HL-60 (cell line): ENCODE data around the gene TTLL13.
A peak's percentile ranks its signal among the peaks of the same experiment; 100 is the strongest.
"Not testable (repeated sequence)": the region's sequence is repeated elsewhere in the genome, so short reads cannot be mapped to it uniquely, and the experiment has no call there.

Experiments used
- DNase-seq, 2 experiments: peaks; one replicate each; pipeline ENCODE4 v3.0.0-alpha.2; 2010 to 2020; ENCODE audit warnings: low read depth in 1 of 2, low spot score in 1 of 2
- H3K27ac ChIP-seq: fragments of 250-450 bp; sonication (Bioruptor Pico); replicated peaks from 2 replicates; pipeline ENCODE4 v1.5.1; 2020; ENCODE audit warnings: mild to moderate bottlenecking, moderate library complexity
- H3K27me3 ChIP-seq: fragments of 250-450 bp; sonication (Bioruptor Pico); 2 replicates; pipeline ENCODE4 v1.5.1; 2021; ENCODE audit warnings: mild to moderate bottlenecking, moderate library complexity; ENCODE audit not compliant: insufficient read depth, poor library complexity, severe bottlenecking
- H3K4me3 ChIP-seq: replicated peaks from 2 replicates; pipeline ENCODE4 v1.5.1; 2011; ENCODE audit warnings: mild to moderate bottlenecking, control low read depth, low read length; ENCODE audit not compliant: insufficient read depth
- GABPA ChIP-seq: IDR thresholded peaks from 2 replicates; pipeline ENCODE4 v1.6.1; 2012; ENCODE audit warnings: low read depth
- POLR2AphosphoS5 ChIP-seq: IDR thresholded peaks from 2 replicates; pipeline ENCODE4 v1.6.1; 2012; ENCODE audit warnings: low read depth
- SPI1 ChIP-seq: IDR thresholded peaks from 2 replicates; pipeline ENCODE4 v1.6.1; 2012; ENCODE audit warnings: low read depth, mild to moderate bottlenecking, borderline replicate concordance
- TF ChIP-seq, protein P1 (sequence below): IDR thresholded peaks from one replicate; pipeline ENCODE4 v1.5.1; 2011; ENCODE audit warnings: low read length, control low read depth, inconsistent platforms; ENCODE audit not compliant: insufficient read depth
- TF ChIP-seq, protein P2 (sequence below): IDR thresholded peaks from 2 replicates; pipeline ENCODE4 v1.6.1; 2012; ENCODE audit warnings: low read depth; ENCODE audit not compliant: insufficient replicate concordance

TTLL13 gene

DNA sequence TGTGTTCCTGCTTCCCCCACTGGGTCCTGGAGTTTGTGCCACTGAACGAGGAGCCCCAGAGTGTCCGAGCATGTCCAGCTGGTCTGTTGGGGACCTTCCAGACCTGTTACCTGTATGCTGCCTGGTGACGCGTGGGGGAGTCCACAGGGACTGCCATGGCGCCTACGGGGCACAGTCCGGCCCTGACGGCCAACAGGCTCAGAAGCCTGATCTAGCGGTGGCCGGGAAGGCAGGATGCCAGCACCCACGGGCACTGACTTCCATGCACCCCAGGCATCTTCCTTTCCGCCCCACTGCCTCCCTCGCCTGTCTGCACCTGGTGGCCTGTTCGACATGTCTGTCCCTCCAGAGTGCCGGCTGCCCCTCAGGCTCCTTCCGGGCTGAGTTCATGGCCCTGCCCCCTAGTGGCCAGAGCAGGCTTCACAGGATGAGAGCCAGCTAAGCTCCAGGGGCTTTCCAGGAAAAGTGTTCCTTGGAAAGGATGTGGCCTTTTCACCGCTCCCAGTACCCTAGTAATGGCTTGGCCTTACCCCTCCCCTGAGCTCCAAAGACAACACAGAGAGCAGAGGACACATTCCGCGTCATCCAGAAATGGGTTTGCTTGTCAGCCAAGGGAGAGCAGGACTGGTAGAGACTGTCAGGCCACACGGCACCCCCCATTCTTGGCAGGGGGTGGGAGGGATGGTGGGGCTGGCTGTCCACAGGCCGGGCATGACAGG, 51.8 kb downstream of the TTLL13 start:
- no peak overlapping the region for H3K4me3 ChIP-seq
- peak; percentile 18 to 63 for DNase-seq
- H3K27me3 ChIP-seq = no peaks in the 10 kb centered on the region
- no peak overlapping the region for H3K27ac ChIP-seq
- no peak for TF ChIP-seq POLR2AphosphoS5
- TF ChIP-seq, protein P1, sequence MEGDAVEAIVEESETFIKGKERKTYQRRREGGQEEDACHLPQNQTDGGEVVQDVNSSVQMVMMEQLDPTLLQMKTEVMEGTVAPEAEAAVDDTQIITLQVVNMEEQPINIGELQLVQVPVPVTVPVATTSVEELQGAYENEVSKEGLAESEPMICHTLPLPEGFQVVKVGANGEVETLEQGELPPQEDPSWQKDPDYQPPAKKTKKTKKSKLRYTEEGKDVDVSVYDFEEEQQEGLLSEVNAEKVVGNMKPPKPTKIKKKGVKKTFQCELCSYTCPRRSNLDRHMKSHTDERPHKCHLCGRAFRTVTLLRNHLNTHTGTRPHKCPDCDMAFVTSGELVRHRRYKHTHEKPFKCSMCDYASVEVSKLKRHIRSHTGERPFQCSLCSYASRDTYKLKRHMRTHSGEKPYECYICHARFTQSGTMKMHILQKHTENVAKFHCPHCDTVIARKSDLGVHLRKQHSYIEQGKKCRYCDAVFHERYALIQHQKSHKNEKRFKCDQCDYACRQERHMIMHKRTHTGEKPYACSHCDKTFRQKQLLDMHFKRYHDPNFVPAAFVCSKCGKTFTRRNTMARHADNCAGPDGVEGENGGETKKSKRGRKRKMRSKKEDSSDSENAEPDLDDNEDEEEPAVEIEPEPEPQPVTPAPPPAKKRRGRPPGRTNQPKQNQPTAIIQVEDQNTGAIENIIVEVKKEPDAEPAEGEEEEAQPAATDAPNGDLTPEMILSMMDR = peak; percentile 72

DNA sequence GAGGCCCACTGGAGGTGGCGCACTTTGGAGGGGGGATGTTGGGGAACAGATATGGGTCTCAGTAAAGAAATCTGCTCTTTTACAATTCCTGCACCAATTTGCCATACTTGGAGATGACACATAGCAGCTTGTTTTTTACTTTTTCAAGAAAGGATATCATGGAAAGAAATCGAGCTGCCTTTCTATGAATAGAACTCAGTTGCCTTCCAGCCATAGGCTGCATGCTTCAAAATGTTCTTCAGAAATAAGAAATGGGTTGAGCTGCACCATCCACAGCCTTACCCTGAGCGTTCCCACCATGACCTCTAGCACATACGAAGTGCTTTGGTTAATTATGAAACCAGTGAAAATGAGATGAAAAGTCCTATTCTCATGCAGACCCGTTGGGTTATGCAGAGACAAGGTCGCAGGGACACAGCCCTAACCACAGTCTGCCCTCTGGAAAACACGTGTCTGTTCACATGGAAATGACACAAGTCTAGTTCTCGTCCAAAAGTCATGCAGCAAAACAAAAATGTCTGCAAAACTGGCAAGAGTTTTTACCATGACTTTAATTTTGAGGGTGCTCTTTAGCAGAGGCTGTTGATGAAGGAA, 52.4 kb downstream of the TTLL13 start:
- no peak for DNase-seq
- TF ChIP-seq SPI1 = no peak
- TF ChIP-seq POLR2AphosphoS5 = no peak
- no peak for TF ChIP-seq GABPA
- TF ChIP-seq, protein P1 = no peak
- TF ChIP-seq, protein P2, sequence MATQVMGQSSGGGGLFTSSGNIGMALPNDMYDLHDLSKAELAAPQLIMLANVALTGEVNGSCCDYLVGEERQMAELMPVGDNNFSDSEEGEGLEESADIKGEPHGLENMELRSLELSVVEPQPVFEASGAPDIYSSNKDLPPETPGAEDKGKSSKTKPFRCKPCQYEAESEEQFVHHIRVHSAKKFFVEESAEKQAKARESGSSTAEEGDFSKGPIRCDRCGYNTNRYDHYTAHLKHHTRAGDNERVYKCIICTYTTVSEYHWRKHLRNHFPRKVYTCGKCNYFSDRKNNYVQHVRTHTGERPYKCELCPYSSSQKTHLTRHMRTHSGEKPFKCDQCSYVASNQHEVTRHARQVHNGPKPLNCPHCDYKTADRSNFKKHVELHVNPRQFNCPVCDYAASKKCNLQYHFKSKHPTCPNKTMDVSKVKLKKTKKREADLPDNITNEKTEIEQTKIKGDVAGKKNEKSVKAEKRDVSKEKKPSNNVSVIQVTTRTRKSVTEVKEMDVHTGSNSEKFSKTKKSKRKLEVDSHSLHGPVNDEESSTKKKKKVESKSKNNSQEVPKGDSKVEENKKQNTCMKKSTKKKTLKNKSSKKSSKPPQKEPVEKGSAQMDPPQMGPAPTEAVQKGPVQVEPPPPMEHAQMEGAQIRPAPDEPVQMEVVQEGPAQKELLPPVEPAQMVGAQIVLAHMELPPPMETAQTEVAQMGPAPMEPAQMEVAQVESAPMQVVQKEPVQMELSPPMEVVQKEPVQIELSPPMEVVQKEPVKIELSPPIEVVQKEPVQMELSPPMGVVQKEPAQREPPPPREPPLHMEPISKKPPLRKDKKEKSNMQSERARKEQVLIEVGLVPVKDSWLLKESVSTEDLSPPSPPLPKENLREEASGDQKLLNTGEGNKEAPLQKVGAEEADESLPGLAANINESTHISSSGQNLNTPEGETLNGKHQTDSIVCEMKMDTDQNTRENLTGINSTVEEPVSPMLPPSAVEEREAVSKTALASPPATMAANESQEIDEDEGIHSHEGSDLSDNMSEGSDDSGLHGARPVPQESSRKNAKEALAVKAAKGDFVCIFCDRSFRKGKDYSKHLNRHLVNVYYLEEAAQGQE = no peak

DNA sequence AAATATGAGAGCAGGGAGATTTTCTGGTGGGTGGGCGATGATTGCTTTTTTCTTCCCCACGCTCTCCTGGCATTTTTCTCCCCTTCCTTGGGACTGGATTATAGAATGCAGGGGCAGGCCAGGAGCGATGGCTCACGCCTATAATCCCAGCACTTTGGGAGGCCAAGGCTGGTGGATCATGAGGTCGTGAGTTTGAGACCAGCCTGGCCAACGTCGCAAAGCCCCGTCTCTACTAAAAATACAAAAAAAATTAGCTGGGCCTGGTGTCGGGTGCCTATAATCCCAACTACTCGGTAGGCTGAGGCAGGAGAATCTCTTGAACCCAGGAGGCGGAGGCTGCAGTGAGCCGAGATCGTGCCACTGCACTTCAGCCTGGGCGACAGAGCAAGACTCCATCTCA, 56.0 kb downstream of the TTLL13 start:
- DNase-seq, H3K27ac ChIP-seq, H3K27me3 ChIP-seq, H3K4me3 ChIP-seq: not testable (repeated sequence)

More for the DNA sequence above, 52.4 kb downstream of the TTLL13 start:
- Histone ChIP-seq H3K27me3 (no peaks in the 10 kb centered on the region), H3K4me3 (no peak overlapping the region), H3K27ac (no peak overlapping the region)

DNA sequence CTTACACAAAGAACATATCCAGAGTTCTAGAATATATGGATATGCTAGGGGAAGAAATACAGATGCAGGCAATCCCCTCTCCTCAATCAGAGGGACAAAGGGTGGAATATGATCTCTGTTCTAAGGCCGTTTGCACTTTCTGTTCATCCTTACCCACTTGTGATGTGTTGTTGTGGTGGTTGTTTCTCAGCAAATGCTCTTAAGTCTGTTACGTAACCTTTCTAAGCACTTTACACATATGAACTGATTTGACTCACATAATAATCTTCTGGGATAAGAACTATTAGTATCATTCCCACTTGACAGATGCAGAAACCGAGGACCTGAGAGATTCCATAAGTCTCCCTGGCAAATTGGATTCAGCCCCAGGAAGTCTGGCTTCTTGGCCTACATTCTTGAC, 56.6 kb downstream of the TTLL13 start:
- no peak overlapping the region for H3K27ac ChIP-seq
- DNase-seq = no peak
- no peak overlapping the region for H3K4me3 ChIP-seq
- H3K27me3 ChIP-seq = no peaks in the 10 kb centered on the region
- TF ChIP-seq SPI1 (no peak), GABPA (no peak), POLR2AphosphoS5 (no peak)
- TF ChIP-seq, protein P2 = no peak
- TF ChIP-seq, protein P1 = no peak
